GM19239 (cell line): ENCODE results near the gene MYO5C.
A peak's percentile ranks its signal among the peaks of the same experiment; 100 is the strongest.
"Not testable (repeated sequence)": the region's sequence is repeated elsewhere in the genome, so short reads cannot be mapped to it uniquely, and the experiment has no call there.

ENCODE experiments used
- DNase-seq: peaks from one replicate; pipeline ENCODE4 v3.0.0; 2011; ENCODE audit warnings: low spot score; ENCODE audit not compliant: insufficient read length
- FAIRE-seq: peaks from 2 replicates; lab custom pipeline; 2011; peaks lifted over from hg19 to GRCh38; lab: Jason Lieb, UNC

Gene MYO5C

GRCh38 chr15:52252781-52253180, 42.8 kb downstream of the MYO5C start:
- FAIRE-seq = no peak
- no peak for DNase-seq

DNA sequence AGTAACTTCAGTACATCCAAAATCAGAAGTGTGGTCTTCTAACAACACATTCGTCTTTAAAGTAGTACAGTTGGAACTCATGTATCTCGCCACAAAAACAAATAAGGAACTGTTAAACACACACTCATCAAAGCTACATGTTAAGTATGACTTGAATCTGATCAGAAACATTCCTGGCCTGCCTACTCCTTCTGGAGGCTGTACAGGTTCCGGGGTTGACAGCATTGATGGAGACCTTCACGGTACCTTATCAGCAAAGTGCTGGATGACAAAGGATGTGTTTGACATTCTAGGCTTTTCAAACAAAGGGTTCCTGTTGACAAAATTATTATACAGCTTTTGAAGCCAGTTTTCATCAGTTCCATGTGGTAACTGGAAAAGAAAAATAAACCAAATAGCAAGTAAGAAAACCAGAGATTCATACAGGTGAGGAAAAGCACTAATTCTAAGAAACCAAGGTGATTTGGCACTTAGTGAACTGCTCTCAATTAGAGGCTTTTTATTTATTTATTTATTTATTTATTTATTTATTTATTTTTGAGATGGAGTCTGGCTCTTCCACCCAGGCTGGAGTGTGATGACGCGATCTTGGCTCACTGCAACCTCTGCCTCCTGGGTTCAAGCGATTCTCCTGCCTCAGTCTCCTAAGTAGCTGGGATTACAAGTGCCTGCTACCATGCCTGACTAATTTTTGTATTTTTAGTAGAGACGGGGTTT, 44.3 kb downstream of the MYO5C start:
- FAIRE-seq (no peak), DNase-seq (no peak)

DNA sequence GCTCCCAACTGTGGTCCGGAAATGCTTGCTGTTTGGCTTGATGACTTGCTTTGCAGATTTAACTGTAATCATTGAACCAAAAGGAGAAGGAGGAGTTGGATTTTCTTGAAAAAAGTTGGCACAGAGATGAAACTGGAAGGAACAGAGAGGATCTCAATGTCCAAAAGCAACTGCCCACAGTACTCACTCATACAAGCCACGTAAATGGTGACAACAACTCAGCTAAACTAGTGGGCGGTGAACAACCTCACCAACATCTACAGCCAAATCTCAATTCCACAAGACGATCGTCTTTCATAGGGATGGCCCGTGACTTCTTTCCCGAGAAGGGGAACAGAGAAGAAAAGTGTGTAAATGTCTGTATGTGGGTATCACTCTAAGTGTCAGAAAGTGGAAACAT, 48.1 kb downstream of the MYO5C start:
- FAIRE-seq = no peak
- no peak for DNase-seq

GRCh38 chr15:52246686-52247431, 48.7 kb downstream of the MYO5C start:
- DNase-seq (no peak), FAIRE-seq (no peak)

DNA sequence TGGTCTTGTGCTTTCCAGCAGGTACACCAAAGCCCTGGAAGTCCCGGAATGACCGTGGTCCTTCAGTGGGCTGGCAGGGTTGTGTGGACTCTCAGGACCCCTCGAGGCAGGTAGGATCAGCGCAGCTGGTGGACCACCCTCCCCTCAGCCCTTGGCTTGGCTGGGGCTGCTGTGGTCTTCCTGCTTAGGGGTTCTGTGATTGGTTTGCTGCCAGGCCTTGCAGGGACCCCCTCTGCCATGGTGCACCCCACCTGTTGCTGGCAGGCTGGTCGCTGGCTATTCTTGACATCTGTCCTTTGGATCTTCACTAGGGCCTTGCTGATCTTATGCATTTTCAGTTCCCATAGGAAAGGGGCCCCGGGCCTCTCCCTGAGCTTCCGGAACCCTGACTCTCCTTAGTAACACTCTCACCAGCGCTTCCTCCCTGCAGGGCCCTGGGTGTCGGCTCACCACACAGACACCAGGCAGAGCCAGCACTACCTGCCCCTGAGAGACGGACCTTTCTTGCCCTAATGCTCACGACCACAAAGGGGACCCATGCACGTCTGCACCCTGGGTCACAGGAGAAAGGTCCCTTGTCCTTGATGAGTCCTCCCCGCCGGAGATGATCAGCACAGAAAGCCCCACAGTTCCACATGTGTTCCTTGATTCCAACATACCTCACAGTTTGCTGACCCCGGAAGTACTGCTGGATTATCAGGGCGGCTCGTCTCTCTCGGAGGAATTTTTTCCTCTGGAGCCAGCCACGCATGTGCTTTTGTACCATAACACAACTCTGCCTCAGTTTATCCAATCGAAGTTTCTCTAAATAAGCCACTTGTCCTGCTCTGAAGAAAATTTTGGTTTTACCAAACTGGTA, 51.7 kb downstream of the MYO5C start:
- FAIRE-seq (no peak), DNase-seq (no peak)

DNA sequence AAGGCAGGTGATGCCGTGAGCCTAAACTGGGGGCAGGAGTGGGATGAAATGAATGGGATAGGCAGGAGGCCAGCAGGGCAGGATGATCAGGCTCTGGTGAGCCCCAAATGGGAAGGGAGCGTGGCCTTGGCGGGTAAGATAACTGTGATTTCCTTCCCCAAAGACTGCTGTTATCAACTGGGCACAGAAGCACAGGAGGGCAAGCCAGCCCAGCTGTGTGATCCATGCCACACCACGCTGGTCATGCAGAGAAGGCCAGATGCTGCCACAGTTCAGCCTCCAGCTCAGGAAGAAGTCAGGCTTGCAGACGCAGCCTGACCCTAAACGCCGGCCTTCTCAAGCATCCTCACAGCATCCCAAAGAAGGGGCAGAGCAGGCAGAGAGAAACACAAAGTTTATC, 52.3 kb downstream of the MYO5C start:
- no peak for FAIRE-seq
- no peak for DNase-seq

DNA sequence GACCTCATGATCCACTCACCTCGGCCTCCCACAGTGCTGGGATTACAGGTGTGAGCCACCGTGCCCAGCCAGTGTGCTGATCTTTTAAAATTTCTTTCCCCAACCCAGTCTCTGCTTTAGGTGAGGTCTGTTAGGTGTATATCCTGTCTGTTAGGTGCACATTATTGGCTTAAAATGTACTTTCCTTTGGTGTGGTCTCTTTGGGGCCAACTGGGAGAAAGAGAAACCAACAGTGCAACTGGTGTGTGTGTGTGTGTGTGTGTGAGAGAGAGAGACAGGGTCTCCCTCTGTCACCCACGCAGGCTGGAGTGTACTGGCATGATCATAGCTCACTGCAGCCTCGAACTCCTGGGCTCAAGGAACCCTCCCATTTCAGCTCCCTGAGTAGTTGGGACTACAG, 54.1 kb downstream of the MYO5C start:
- no peak for DNase-seq
- no peak for FAIRE-seq

DNA sequence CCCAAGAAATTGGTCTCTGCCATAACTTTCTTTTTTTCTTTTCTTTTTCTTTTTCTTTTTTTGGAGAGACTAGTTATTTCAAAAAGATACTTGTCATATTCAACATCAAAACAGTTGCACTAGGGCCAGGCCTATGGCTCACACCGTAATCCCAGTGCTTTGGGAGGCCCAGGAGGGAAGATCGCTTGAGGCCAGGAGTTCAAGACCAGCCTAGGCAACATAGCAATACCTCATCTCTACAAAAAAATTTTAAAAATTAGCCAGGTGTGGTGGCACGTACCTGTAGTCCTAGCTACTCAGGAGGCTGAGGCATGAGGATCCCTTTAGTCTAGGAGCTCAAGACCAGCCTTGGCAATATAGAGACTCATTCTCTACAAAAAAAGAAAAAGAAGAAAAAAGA, 55.4 kb downstream of the MYO5C start:
- FAIRE-seq (no peak), DNase-seq (no peak)

GRCh38 chr15:52238989-52239525, 56.5 kb downstream of the MYO5C start:
- not testable (repeated sequence) for DNase-seq, FAIRE-seq

GRCh38 chr15:52238149-52238548, 57.5 kb downstream of the MYO5C start:
- no peak for DNase-seq
- no peak for FAIRE-seq

- FAIRE-seq (no peak), DNase-seq (no peak)
Observed at GRCh38 chr15:52236013-52236412, 59.6 kb downstream of the MYO5C start.

DNA sequence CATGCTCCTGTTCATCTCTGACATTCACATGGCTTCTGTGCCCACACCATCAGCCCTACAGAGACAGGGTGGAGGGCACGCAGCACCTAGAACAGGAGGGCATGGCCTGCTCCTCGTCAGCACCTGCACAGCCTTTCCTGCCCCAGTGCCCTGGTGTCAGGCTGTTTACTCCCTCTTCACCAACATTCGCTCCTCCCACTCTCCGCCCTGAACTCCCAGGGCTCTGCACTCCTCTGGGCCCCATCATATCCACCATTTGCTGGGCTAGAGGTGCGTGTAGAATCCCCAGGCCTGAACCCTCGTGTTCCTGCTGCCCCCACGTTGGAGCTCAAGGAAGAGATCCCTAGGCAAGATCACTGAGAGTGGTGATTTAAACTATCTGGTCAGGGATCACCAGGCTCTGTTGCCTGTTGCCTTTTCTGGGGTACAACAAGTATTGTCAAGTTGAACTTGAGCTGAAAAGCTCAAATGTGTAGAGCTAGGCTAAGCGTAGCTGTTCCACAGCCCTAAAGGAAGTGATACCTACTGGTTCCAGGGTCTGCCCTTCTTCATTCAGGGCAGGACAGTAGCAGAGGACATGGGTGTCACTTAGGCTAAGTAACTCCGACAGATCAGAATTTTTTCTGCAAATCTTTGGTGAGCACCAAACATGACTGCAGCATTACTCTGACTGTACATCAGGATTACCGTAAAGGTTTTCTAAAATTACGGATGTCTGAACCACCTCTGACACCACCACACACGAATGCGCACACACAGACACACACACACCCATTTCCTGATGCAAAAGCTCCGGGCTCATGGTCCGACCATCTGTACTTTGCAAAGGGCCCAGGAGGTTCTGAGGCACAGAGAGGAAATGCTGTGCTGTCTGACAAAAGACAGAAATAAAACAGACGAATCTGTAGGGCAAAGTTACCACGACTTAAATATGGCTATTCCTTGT, 60.7 kb downstream of the MYO5C start:
- DNase-seq (no peak), FAIRE-seq (peak; percentile 93)

DNA sequence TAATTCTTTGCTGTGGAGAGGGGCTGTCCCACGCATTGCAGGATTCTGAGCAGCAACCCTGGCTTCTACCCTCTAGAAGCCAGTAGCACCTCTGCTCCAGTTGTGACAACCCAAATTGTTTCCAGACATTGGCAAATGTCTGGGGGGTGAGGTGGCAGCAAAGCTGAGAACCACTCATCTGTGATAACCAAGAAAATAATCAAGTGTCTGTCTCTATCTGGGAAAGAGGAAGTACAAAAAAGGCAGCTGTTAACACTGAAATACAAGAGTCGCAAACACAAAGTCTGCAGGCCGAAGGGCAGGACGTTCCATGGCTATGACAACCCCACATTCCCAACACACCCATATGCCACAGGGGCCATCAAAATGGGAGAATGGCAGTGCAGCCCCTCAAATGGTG, 62.2 kb downstream of the MYO5C start:
- FAIRE-seq (peak; percentile 92), DNase-seq (no peak)

- FAIRE-seq (peak; percentile 40), DNase-seq (no peak)
Observed at GRCh38 chr15:52232327-52232726, 63.3 kb downstream of the MYO5C start.

DNA sequence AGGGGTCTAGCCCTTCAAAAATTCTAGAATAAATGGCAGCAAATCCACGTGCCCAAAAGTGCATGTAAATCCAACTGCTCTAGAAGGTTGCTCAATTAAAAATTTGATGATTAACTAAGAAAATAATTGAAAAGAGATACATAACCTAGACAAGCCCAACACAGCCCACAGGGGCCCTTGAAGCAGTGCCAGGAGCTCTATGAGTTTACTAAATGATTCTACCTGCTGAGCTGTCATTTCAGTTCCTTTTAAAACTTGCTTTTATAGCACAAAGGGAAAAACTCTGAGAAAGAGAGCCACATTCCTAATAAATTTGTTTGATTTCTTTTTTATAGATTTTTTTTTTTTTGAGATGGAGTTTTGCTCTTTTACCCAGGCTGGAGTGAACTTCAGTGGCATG, 65.5 kb downstream of the MYO5C start:
- DNase-seq (no peak), FAIRE-seq (no peak)

DNA sequence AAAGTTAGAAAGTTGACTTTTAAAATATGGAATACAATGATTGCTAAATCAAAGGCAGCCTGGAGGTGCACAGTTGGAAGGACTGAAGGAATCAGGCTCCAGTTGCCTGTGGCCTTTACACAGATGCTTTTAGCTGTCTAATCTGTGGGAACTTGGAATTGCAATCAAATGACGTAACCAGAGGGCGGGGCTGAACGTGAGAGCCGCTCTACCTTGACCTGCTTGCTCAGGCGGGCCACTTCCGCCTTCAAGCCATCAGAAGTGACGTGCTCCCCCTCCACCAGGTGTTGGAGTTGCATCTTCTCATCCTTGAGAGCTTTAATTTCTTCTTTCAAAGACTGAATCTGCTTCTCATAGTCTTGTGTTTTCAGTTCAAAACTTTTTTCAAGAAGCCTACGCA, 66.7 kb downstream of the MYO5C start:
- FAIRE-seq (peak; percentile 68), DNase-seq (no peak)

DNA sequence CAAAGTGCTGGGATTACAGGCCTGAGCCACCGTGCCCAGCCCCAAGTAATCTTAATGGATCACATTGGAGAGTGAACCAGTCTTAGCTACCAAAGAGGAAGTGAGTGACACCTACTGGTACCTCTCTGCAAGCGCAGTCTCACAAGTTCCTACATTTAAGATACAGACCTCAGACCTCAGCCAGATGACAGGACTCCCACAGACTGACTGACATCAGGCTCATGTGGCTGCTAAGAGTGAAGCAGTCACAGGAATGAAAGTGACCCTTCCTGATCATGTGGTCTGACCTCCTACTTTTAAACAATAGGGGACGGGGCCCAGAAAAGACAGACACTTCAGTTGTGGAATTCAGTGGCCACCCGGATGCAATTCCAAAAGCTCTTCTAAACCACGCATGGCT, 68.1 kb downstream of the MYO5C start:
- DNase-seq (no peak), FAIRE-seq (peak; percentile 95)

- no peak for FAIRE-seq
- DNase-seq = no peak
Observed at GRCh38 chr15:52225230-52225629, 70.4 kb downstream of the MYO5C start.

DNA sequence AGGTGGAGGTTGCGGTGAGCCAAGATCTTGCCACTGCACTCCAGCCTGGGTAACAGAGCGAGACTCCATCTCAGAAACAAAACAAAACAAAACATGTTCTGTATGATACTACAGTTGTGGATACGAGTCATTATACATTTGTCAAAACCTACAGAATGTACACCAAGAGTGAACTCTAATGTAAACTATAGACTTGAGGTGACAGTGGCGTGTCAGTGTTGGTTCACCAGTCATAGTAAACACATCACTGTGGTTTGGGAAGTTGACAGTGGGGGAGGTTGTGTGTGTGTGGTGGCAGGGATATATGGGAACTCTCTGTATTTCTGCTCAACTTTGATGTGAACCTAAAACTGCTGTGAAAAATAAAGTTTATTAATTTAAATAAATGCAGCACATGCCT, 71.4 kb downstream of the MYO5C start:
- FAIRE-seq = no peak
- no peak for DNase-seq

GRCh38 chr15:52221730-52222129, 73.9 kb downstream of the MYO5C start:
- DNase-seq = no peak
- FAIRE-seq = peak; percentile 95
